Osteocyte (in vitro differentiated cells): Measurements from ENCODE around the gene ANKRD28. TPM values are rescaled to one million over a fixed set of nuclear protein-coding genes. Genes with fewer than 3 reads are reported as not detected.

ENCODE experiments used
- DNase-seq: peaks from one replicate; pipeline ENCODE4 v3.0.0; 2021; ENCODE audit warnings: mixed read lengths; ENCODE audit not compliant: unreplicated experiment; ENCODE audit errors: extremely low spot score
- H3K27ac Mint-ChIP-seq: one replicate; pipeline ENCODE4 v1.8.0; 2021; ENCODE audit warnings: mild to moderate bottlenecking, mixed read lengths; ENCODE audit not compliant: unreplicated experiment
- H3K27me3 Mint-ChIP-seq: one replicate; pipeline ENCODE4 v1.8.0; 2021; ENCODE audit warnings: mixed read lengths; ENCODE audit not compliant: unreplicated experiment
- H3K36me3 Mint-ChIP-seq: one replicate; pipeline ENCODE4 v1.8.0; 2021; ENCODE audit warnings: mixed read lengths; ENCODE audit not compliant: unreplicated experiment
- H3K4me1 Mint-ChIP-seq: one replicate; pipeline ENCODE4 v1.8.0; 2021; ENCODE audit warnings: mixed read lengths; ENCODE audit not compliant: unreplicated experiment
- H3K4me3 Mint-ChIP-seq: one replicate; pipeline ENCODE4 v1.8.0; 2021; ENCODE audit warnings: mild to moderate bottlenecking, moderate library complexity, mixed read lengths; ENCODE audit not compliant: unreplicated experiment
- H3K9me3 Mint-ChIP-seq: one replicate; pipeline ENCODE4 v1.8.0; 2021; ENCODE audit warnings: mixed read lengths; ENCODE audit not compliant: unreplicated experiment
- CTCF ChIP-seq: fragments of 200-600 bp; sonication (generic); IDR thresholded peaks from 2 replicates; pipeline ENCODE4 v1.5.0; 2021; ENCODE audit warnings: antibody characterized with exemption, mild to moderate bottlenecking, moderate library complexity
- total RNA-seq: library from RNA; stranded (reverse); gene quantifications from 2 replicates; pipeline ENCODE4 v1.2.1, GENCODE V29; 2021

ANKRD28 gene
- total RNA-seq, 1 donor from 2014 or later = 151 TPM

GRCh38 chr3:15726043-15726442, 71.7 kb downstream of the ANKRD28 start:
- DNase-seq = no peak
- H3K36me3 Mint-ChIP-seq = peaks cover 55% of the 10 kb centered on the region
- no peak overlapping the region for H3K4me3 Mint-ChIP-seq
- H3K4me1 Mint-ChIP-seq = peaks cover 37% of the 10 kb centered on the region
- H3K9me3 Mint-ChIP-seq = no peaks in the 10 kb centered on the region
- H3K27ac Mint-ChIP-seq = peak overlapping the region; percentile 77
- no peak for TF ChIP-seq CTCF
- H3K27me3 Mint-ChIP-seq = no peaks in the 10 kb centered on the region

- Mint-ChIP-seq H3K9me3 (no peaks in the 10 kb centered on the region), H3K4me3 (no peak overlapping the region), H3K27ac (peak overlapping the region; percentile 44), H3K27me3 (no peaks in the 10 kb centered on the region), H3K4me1 (peaks cover 36% of the 10 kb centered on the region), H3K36me3 (peaks cover 61% of the 10 kb centered on the region)
- no peak for TF ChIP-seq CTCF
- DNase-seq = no peak
Measured at GRCh38 chr3:15724446-15724845, 73.3 kb downstream of the ANKRD28 start.

- TF ChIP-seq CTCF = no peak
- Mint-ChIP-seq H3K27me3 (no peaks in the 10 kb centered on the region), H3K36me3 (peaks cover 56% of the 10 kb centered on the region), H3K9me3 (no peaks in the 10 kb centered on the region), H3K4me3 (no peak overlapping the region), H3K27ac (peak overlapping the region; percentile 78), H3K4me1 (peaks cover 35% of the 10 kb centered on the region)
- no peak for DNase-seq
Measured at GRCh38 chr3:15723624-15723884, 74.2 kb downstream of the ANKRD28 start.

- peaks cover 38% of the 10 kb centered on the region for H3K4me1 Mint-ChIP-seq
- H3K9me3 Mint-ChIP-seq = no peaks in the 10 kb centered on the region
- H3K27me3 Mint-ChIP-seq = no peaks in the 10 kb centered on the region
- no peak for DNase-seq
- H3K4me3 Mint-ChIP-seq = peak overlapping the region; percentile 1
- TF ChIP-seq CTCF = no peak
- peaks cover 55% of the 10 kb centered on the region for H3K36me3 Mint-ChIP-seq
- H3K27ac Mint-ChIP-seq = peak overlapping the region; percentile 78
Measured at GRCh38 chr3:15722877-15723623, 74.7 kb downstream of the ANKRD28 start.

GRCh38 chr3:15716178-15716577, 81.6 kb downstream of the ANKRD28 start:
- H3K9me3 Mint-ChIP-seq = no peaks in the 10 kb centered on the region
- H3K36me3 Mint-ChIP-seq = peaks cover 35% of the 10 kb centered on the region
- H3K4me3 Mint-ChIP-seq = no peak overlapping the region
- no peak for TF ChIP-seq CTCF
- peak overlapping the region; percentile 87 for H3K27ac Mint-ChIP-seq
- H3K4me1 Mint-ChIP-seq = peaks cover 30% of the 10 kb centered on the region
- H3K27me3 Mint-ChIP-seq = no peaks in the 10 kb centered on the region
- no peak for DNase-seq
